Activated CD4-positive, CD25-positive, alpha-beta regulatory T cell (primary cell): Measurements from ENCODE around the gene KCNH5.
"Not testable (repeated sequence)": the region's sequence is repeated elsewhere in the genome, so short reads cannot be mapped to it uniquely, and the experiment has no call there.

Experiments
- DNase-seq, 4 experiments: peaks; one replicate each; lab custom pipeline; 2025; lab: John Stamatoyannopoulos, UW

KCNH5 gene

GRCh38 chr14:62886461-62886860 is 158.8 kb downstream of the KCNH5 start:
- no peak for DNase-seq

DNA sequence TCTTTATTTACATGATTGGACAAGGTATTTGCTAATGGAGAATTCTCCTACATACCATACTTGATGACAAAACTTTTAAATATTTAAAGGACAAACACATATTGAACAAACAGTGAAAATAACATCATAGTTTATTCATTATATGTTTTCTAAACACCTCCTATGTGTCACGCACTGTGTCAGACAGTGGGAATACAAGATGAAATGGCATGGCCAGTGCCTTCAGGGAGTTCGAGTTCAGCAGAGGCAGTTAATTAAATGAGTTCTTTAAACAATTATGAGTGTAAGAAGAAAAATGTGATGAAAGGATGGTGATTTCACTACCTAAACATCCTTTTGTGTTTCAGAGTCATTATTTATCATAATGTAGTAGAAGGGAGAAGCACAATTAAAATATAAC is 159.8 kb downstream of the KCNH5 start:
- no peak for DNase-seq

DNA sequence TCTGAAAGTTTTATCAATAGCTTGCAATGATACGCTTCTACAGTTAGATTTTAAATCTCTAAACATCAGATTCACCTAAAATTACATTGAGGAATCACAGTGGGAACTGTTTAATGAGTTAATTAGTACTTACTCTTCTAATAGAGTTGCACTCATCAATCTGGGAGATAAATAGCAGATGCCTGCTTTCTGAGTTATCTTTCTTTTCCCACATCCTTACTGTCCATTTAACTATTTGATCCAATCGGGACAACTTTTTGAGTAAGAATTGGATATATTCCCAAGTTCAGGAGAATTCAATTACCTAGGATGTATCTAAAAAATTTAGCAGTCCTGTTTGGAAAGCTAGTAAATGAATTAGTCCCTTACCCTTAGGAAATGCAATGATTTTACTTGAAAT is 162.3 kb downstream of the KCNH5 start:
- no peak for DNase-seq

- DNase-seq = no peak
These were observed 178.9 kb downstream of the KCNH5 start for GRCh38 chr14:62866376-62866775.

DNA sequence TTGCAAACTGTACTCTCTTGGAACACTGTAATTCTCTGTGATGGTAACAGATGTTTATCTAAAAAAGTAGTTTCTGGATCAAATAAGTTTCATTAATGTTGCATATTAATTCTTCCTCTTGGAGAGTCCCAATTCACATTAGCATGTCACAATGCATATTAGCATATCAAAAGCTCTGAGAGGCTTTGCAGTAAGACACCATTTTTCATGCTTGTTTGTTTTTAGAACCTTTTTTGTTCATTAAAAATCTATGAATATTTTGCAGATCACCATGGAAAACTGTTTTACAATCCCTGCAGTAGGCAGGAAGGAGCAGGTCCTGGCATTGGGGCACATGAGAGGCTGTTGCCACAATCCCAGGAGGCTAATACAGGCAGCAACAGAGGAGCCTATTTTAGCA is 180.7 kb downstream of the KCNH5 start:
- no peak for DNase-seq

DNA sequence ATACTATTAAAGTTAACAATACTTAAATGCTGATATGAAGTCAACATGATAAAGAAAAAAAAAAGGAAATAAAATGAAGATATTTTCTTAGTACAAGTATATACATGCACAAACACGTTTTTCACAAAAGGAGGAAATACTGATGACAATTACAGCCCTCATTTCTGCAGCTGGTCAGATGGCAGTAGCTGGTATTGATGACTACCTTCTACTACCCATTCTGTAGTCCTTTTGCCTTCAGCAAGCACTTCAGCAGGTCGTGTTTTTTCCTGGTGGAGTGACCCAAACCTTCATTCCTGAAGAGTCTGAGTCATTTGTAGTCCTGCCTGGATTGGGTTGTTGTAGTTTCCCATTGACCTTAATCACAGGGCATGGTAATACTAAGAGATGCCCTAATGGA is 187.2 kb downstream of the KCNH5 start:
- DNase-seq = not testable (repeated sequence)

- no peak for DNase-seq
These were observed 190.3 kb downstream of the KCNH5 start for GRCh38 chr14:62854951-62855350.

- no peak for DNase-seq
These were observed 198.1 kb downstream of the KCNH5 start for GRCh38 chr14:62847168-62847567.

DNA sequence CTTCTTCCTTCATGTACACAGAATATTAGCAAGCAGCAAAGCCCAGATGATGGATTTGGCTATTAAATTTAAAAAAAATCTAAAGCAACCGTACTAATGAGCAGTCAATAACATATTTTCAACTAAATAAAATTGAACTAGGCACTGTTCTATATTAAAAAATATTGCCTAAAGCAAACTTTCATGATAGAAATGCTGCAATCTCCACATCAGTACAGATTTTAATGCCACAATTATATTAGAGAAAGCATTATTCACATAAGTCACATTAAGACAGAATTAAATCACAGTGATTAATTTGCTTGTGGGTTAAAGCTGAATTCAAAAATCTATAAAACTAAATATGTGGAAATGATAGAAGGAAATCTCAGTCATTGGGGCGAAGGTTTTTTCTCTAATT is 200.7 kb downstream of the KCNH5 start:
- no peak for DNase-seq

- DNase-seq = no peak
These were observed 221.2 kb downstream of the KCNH5 start for GRCh38 chr14:62824086-62824485.

GRCh38 chr14:62819931-62820330 is 225.3 kb downstream of the KCNH5 start:
- DNase-seq = no peak

DNA sequence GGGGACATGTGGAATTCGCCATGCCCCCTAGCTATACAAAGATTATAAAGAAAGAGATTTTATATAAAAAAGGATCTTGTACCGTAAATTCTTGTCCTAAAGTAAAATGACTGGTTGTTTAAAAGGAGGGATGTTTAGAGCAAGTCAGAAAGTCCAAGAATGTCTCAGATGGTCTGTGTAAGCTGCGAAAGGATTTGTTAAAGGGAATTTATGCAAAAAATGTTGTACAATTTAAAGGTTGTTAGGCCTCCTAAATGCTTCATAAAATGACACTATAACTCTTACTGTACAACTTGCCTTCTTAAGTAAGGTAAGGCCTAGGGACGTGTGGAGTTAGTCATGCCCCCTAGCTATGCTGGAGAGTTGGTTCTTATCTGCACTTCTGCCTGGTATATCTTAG is 237.6 kb downstream of the KCNH5 start:
- no peak for DNase-seq

GRCh38 chr14:62800577-62800976 is 244.7 kb downstream of the KCNH5 start:
- DNase-seq = no peak

DNA sequence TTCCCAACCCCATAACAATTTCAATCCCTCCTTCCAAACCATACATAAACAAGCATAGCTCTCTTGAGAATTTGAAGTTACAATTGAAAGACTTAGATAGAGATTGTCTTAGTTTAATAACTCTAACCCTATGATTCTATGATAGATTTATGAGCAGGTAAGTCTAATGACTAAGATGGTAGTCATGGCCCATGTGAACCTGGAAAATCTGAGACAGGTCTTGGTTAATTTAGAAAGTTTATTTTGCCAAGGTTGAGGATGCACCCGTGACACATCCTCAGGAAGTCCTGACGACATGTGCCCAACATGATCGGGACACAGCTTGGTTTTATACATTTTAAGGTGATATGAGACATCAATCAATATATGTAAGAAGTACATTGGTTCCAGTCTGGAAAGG is 248.8 kb downstream of the KCNH5 start:
- DNase-seq = no peak

- DNase-seq = no peak
These were observed 252.7 kb downstream of the KCNH5 start for GRCh38 chr14:62792578-62792977.

GRCh38 chr14:62781328-62781727 is 263.9 kb downstream of the KCNH5 start:
- not testable (repeated sequence) for DNase-seq

DNA sequence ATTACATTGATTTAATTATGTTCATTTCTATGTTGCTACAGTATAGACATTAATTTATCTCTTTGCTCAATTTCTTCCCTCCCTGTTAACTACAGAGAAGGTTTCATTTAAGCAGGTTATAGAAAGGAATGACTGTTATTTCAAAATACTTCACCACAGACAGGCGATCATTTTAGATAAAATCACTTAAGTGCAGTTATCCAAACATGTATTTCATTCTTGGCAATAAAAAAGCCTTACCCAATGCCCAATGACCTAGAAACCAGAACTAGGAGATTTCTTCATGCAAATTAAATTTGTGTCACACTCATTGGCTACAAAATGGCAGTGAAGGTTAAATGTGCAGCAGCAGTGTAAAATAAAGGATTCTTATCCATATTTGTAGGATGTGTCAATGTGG is 266.4 kb downstream of the KCNH5 start:
- DNase-seq = no peak

DNA sequence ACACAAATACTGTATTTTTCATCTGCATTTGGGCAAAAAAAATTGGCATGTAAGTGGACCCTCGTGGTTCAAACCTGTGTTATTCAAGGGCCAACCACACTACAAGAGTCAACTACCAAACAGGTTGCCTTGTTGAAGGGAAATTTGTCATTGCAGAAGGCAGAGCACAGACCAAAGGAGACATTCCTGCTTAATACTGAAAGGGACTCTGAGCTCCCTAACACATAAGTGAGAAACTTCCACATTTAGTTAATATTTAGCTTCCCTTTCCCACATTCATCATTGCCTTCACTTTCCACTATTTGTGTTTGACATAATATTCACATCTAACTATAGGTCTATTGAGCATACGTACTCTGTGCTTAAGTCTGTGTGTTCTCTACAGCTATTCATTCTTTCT is 266.9 kb downstream of the KCNH5 start:
- no peak for DNase-seq

DNA sequence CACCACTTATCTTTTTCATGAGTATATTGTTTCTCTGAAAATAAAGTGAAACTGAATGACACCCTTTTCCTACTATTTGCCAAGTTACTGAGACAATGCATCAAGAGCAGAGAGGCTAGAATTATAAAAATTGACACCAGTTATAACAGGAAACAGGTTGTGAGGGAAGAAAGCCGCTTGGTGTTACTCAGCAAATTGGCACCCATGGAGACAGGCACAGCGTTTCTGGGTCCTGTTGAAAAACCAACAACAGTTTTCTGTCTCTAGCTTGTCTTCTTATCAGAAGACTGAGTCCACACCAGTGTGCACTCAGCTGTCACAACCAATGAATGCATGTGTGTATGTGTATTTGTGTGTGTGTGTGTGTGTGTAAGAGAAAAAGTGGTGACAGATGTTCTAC is 267.7 kb downstream of the KCNH5 start:
- DNase-seq = no peak

DNA sequence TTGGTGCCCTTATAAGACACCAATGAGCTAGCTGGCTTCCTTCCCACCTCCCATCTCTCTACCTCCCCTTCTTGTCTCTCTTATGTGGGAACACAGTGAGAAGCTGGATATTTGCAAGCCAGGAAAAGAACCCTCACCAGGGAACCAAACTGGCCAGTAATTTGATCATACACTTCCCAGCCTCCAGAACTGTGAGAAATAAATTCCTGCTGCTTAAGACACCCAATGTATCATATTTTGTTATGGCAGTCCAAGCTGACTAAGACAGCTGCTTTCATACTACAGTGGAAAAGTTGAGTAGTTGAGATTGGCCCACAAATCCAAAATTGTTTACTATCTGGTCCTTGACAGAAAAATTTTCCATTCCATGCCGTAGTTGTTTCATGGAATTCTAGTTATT is 269.0 kb downstream of the KCNH5 start:
- no peak for DNase-seq

DNA sequence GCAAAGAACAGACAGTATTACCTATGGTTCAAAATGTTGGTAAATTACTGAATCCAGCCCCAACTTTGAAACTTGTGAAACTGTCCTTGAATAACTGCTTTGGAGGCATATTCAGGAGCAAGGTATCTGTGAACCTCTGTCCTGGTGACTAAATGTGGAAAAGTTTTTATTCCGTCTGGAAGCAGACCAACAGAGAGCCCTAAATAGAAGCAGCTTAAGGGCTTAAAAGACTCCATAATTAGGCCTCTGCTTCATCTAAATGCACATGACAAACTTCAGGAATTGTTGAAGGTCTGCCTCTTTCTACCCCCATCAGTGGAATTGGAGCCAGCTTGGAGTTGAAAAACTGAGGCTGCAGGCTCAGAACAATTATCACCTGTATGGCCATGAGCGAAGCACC is 276.5 kb downstream of the KCNH5 start:
- DNase-seq = no peak

DNA sequence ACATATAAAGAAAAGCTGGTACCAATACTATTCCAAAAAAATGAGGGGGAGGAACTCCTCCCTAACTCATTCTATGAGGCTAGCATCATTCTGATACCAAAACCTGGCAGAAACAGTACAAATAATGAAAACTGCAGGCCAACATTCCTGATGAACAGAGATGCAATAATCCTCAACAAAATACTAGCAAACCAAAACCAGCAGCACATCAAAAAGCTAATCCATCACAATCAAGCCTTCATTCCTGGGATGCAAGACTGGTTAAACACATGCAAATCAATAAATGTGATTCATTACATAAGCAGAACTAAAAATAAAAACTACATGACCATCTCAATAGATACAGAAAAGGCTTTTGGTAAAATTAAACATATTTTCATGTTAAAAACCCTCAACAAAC is 281.3 kb downstream of the KCNH5 start:
- DNase-seq = no peak

- no peak for DNase-seq
These were observed 285.5 kb downstream of the KCNH5 start for GRCh38 chr14:62759796-62760195.

DNA sequence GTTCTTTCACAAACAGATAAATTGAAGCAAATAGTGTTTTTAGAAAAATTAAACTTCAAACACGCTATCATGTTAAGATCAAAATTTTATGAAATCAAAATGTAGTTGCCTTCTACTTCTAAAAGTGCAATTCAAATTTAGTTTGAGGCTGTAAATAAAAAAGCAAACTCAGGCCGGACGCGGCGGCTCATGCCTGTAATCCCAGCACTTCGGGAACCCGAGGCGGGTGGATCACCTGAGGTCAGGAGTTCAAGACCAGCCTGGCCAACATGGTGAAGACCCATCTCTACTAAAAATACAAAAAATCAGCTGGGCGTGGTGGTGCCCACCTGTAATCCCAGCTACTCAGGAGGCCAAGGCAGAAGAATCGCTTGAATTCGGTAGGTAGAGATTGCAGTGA is 298.4 kb downstream of the KCNH5 start:
- not testable (repeated sequence) for DNase-seq

- no peak for DNase-seq
These were observed 299.8 kb downstream of the KCNH5 start for GRCh38 chr14:62745496-62745895.
